Nephron (organoid): ENCODE results near the gene LAMA5.

Experiments
- H3K27ac Mint-ChIP-seq, 3 experiments: 2 replicates each; pipeline ENCODE4 v1.8.0; 2020; ENCODE audit warnings: mixed read lengths in 3 of 3, mild to moderate bottlenecking in 2 of 3, moderate library complexity in 1 of 3
- H3K27me3 Mint-ChIP-seq: 2 replicates; pipeline ENCODE4 v1.8.0; 2021; ENCODE audit warnings: low read depth, mild to moderate bottlenecking, moderate library complexity, mixed read lengths
- H3K36me3 Mint-ChIP-seq: 2 replicates; pipeline ENCODE4 v1.8.0; 2020; ENCODE audit warnings: low read depth, mixed read lengths
- H3K4me1 Mint-ChIP-seq: 2 replicates; pipeline ENCODE4 v1.8.0; 2020; ENCODE audit warnings: mixed read lengths
- H3K4me3 Mint-ChIP-seq, 3 experiments: 2 replicates each; pipeline ENCODE4 v1.8.0; 2020; ENCODE audit warnings: mild to moderate bottlenecking in 3 of 3, mixed read lengths in 3 of 3, moderate library complexity in 2 of 3
- H3K9me3 Mint-ChIP-seq: 2 replicates; pipeline ENCODE4 v1.8.0; 2020; ENCODE audit warnings: mixed read lengths
- TF ChIP-seq, protein P1 (sequence below), 3 experiments: fragments of 200-600 bp; sonication (generic); IDR thresholded peaks; one replicate each; pipeline ENCODE4 v1.5.0; 2021; ENCODE audit warnings: antibody characterized with exemption in 3 of 3; ENCODE audit not compliant: unreplicated experiment in 3 of 3

LAMA5 gene

DNA sequence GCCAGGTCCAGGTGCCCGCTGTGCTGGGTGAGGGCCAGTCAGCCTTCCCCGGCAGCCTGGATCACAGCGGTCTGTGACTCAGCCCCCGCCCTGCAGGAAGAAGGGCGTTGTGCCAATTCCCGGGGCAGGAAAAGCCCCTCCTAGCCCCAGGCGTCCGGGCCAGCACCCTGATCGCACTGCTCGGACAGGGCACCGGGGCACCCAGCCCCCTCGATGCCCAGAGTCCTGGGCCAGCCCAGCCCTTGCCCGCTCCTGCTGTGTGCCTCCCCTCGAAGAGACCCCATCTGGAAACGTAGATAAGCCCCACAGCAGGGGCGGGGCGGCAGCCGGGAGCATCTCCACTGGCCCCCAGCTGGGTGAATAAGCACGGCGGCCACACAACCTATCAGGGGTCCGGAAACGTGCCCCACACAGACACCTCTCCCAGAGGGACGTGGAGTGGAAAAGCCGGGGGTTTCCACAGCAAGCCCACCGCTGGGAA is 9.9 kb downstream of the LAMA5 start:
- no peak overlapping the region for H3K4me3 Mint-ChIP-seq
- H3K9me3 Mint-ChIP-seq: no peaks in the 10 kb centered on the region
- TF ChIP-seq, protein P1, sequence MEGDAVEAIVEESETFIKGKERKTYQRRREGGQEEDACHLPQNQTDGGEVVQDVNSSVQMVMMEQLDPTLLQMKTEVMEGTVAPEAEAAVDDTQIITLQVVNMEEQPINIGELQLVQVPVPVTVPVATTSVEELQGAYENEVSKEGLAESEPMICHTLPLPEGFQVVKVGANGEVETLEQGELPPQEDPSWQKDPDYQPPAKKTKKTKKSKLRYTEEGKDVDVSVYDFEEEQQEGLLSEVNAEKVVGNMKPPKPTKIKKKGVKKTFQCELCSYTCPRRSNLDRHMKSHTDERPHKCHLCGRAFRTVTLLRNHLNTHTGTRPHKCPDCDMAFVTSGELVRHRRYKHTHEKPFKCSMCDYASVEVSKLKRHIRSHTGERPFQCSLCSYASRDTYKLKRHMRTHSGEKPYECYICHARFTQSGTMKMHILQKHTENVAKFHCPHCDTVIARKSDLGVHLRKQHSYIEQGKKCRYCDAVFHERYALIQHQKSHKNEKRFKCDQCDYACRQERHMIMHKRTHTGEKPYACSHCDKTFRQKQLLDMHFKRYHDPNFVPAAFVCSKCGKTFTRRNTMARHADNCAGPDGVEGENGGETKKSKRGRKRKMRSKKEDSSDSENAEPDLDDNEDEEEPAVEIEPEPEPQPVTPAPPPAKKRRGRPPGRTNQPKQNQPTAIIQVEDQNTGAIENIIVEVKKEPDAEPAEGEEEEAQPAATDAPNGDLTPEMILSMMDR (IDR thresholded peaks at IDR 0.05; ENCODE audit: unreplicated experiment in 3 of 3): no peak
- no peaks in the 10 kb centered on the region for H3K27me3 Mint-ChIP-seq
- no peaks in the 10 kb centered on the region for H3K36me3 Mint-ChIP-seq
- H3K27ac Mint-ChIP-seq: no peak overlapping the region
- peaks cover 22% of the 10 kb centered on the region for H3K4me1 Mint-ChIP-seq

DNA sequence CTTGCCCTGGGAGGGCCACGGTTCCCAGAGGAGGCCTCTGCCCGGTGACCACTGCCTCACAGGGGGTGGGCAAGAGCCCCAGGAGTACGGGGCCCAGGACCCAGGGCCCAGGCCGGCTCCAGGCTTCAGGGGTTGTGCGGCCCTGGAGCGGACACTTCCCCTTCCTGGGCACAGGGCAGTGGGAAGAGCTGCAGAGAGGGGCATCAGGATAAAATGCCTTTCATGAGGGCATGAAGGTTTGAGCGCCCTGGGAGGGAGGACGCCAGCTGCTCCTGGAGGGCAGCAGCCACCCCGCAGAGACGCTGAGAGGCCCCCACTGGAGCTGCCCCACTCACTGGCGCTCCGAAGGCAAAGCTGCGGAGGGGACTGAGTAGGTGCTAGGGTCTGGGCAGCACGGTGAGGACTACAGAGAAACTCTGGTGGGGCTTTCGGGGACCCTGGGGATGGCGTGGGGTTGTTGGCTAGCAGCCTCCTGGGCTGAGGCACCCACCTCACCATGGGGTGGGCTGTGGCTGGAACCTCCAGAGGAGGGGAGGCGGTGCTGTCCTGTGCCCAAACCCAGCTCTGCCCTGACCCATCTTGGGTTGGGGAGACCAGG is 10.4 kb downstream of the LAMA5 start:
- H3K4me1 Mint-ChIP-seq: peaks cover 17% of the 10 kb centered on the region
- H3K27me3 Mint-ChIP-seq: no peaks in the 10 kb centered on the region
- H3K4me3 Mint-ChIP-seq: no peak overlapping the region
- no peaks in the 10 kb centered on the region for H3K36me3 Mint-ChIP-seq
- TF ChIP-seq, protein P1 (IDR thresholded peaks at IDR 0.05; ENCODE audit: unreplicated experiment in 3 of 3): no peak
- no peaks in the 10 kb centered on the region for H3K9me3 Mint-ChIP-seq
- H3K27ac Mint-ChIP-seq: peak overlapping the region in 2 of 3 experiments; percentile 82 to 84

DNA sequence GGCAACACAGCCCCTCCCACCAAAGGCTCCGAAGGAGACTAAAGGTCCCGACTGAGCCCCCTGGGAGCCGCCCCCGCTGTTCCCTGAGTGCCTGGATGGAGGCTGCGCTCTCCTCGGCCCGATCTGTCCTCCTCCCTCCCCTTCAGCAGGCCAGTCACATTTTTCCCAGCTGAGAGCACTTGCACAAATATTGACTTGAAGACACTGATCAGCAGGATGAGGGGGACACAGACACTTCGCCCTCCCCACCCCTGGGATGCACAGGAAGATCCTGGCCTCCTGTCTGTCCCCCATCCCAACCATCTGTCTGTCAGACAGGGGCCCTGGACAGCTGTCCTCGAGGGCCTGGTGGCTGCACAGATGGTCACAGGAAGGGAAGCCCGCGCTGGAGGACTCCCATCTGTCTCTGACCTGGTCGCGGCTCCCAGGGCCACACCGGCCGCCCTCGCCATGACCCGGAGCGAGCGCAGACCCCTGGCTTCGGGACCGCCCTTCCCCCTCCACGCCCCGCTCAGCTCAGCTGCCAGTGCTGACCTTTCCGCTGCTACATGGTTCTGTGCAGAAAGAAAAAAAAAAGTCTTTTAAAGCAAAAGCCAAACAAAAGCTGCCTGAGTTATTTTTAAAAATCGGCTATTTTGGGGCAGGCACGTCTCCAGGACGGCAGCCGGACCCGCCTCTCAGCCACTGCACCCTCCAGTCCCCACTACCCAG is 11.1 kb downstream of the LAMA5 start:
- TF ChIP-seq, protein P1 (IDR thresholded peaks at IDR 0.05; ENCODE audit: unreplicated experiment in 3 of 3): no peak

DNA sequence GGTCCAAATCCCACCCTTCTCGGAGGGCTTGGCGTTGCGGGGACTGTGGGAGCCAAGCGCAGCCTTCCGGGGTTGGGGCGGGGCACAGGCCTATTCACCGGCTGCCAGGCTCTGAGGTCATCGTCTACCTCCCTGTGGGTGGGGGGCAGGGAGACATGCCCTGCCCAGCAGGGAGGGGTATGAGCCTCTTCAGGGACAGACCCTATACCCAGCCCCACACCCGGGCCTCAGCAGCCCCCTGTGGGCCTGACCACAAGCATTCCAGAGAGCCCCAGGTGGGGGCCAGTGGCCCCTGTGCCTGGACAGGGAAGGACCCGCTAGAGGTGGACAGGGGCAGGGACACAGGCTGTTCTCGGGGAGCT is 11.6 kb downstream of the LAMA5 start:
- Mint-ChIP-seq H3K27me3 (no peaks in the 10 kb centered on the region), H3K4me1 (peaks cover 17% of the 10 kb centered on the region), H3K36me3 (no peaks in the 10 kb centered on the region), H3K4me3 (no peak overlapping the region), H3K9me3 (no peaks in the 10 kb centered on the region), H3K27ac (peak overlapping the region; percentile 21 to 84 (median 82))
- TF ChIP-seq, protein P1 (IDR thresholded peaks at IDR 0.05; ENCODE audit: unreplicated experiment in 3 of 3): no peak

More for the DNA sequence above, 11.1 kb downstream of the LAMA5 start:
- Mint-ChIP-seq H3K9me3 (no peaks in the 10 kb centered on the region), H3K27me3 (no peaks in the 10 kb centered on the region), H3K4me3 (peak overlapping the region; percentile 30 to 54 (median 31)), H3K27ac (peak overlapping the region; percentile 21 to 84 (median 82)), H3K4me1 (peaks cover 17% of the 10 kb centered on the region), H3K36me3 (no peaks in the 10 kb centered on the region)

DNA sequence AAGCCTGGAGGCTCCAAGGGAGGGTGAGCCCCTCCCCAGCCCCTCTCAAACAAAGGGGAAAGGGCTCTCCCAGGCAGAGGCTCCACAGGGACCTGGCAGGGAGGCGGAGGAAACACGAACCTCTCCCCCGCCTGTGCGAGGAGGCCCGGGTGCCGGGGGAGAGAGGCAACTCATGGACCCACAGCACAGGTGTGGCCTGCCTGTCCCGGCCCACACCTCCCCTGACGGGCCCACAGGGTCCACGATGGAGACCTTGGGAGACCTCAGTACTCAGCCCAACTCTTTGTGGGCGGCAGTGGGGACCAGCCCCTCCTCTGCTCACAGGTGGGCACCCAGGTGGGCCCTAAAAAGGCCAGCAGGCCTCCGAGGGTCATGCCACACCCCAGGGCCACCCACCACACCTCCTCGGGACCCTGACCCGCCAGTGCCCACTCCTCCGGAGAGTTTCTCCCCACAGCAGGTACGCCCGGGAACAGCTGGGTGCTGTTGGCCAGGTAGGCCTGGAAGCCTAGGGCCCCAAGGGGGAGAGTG is 12.2 kb downstream of the LAMA5 start:
- H3K36me3 Mint-ChIP-seq: peaks cover 4% of the 10 kb centered on the region
- no peak overlapping the region for H3K4me3 Mint-ChIP-seq
- peaks cover 17% of the 10 kb centered on the region for H3K4me1 Mint-ChIP-seq
- no peaks in the 10 kb centered on the region for H3K9me3 Mint-ChIP-seq
- TF ChIP-seq, protein P1 (IDR thresholded peaks at IDR 0.05; ENCODE audit: unreplicated experiment in 3 of 3): no peak
- H3K27ac Mint-ChIP-seq: no peak overlapping the region
- no peaks in the 10 kb centered on the region for H3K27me3 Mint-ChIP-seq
